Activated CD4-positive, alpha-beta T cell treated with anti-CD3 and anti-CD28 coated beads for 48 hours (primary cell): Measurements from ENCODE around the gene CAD.

Source experiments
- DNase-seq: peaks from one replicate; pipeline ENCODE4 v3.0.0-alpha.2; 2020

CAD gene

DNA sequence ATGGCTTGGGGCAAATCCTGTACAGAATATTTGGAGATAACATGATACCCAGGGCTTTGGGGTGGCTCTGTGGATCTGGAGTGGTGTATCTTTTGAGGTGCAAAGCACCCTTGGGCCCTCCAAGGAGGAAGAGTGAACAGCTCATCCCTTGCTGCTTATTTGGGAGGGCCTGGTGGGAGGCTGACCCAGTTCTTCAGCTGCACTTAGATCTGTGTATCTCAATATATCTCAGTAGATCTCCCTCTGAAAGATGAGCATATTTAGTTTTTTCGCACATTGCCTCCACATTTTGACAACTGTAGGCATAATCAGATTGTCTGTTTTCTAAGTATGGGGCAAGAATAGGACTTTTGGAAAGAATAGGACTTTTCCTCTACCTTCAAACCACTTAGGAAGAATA is 67.8 kb downstream of the CAD start:
- DNase-seq = no peak

DNA sequence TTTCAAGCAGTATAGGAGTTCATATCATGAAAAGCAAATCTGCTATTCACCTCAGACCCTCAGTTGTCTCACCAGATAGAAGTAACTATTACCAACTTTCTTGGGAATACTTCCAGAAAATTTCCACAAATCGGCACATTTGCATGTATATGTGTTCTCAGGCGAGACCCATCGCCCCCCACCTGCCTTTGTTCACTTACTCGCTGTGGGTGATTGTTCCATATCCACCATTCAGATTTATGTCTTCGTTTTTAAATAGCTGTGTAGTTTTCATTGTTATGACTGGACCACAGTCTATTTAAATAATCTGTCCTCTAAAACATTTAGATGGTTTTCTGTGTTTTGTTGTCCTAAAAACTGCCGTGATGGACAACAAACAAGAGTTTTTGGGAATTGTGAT is 68.3 kb downstream of the CAD start:
- DNase-seq = no peak

DNA sequence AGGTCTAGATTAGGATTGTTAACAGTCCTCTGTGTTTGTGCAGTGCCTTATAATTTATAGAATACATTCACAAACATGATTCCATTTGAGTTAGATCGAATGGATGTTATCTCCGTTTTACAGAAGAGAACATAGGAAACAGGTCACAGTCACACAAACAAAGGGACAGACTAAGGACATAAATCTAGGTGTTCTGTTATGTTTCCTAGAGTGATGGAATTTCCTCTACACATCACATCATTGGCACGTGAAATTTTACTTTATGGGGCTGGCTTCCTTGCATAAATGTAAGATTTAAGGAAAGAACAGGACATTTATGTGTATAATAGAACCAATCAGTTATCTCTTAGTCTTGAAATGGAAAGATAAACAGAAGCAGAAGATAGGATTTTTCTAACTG is 71.4 kb downstream of the CAD start:
- no peak for DNase-seq

DNA sequence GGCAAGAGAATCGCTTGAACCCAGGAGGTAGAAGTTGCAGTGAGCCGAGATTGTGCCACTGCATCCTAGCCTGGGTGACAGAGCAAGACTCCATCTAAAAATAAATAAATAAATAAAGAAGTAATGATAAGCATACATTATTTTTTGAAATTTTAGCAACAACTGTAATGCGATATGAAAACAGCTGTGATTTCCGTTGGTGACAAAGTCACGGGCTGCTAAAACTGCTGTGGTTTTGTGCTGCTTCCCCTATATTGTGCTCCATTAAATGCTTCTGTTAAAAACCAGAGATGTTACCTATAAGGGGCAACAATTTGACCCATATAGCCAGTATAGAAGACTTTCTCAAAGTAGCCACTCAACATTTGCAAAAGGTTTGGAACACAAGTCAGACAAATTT is 73.4 kb downstream of the CAD start:
- DNase-seq = no peak

DNA sequence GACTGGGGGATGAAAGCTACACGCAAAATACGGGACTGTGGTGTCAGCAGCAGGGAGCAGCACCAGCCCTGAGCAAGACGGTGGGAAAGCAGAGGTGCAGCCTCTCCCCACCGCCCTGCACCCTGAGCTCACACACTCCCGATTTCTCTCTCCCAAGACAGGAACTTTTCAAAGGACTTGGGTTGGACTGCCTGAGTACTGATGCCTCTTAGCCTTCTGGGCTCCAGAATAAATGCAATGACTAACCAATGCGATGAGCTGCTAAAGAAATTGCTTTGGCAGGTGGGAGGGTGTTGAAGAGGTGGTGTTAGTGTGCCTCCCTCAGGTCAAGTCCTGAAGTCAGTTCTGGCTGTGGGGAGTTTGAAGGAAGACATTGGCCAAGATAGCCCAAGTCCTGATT is 74.7 kb downstream of the CAD start:
- no peak for DNase-seq
